ENCODE results near the gene PGPEP1. TPM values are rescaled to one million over a fixed set of nuclear protein-coding genes. Genes with fewer than 3 reads are reported as not detected.
A peak's percentile ranks its signal among the peaks of the same experiment; 100 is the strongest.

The PGPEP1 gene
- total and polyA plus RNA-seq, 5 donors from 2014 or later, result 6.7 to 39.4 (median 8.2) TPM

GRCh38 chr19:18385675-18386542, 45.5 kb downstream of the PGPEP1 start, which contains the start of gene GDF15:
Gene GDF15, plus strand, starts transcription at chr19:18386158. Its CDS starts 32 bp downstream, at chr19:18386190.
- Mint-ChIP-seq H3K9me3 (no peaks in the 10 kb centered on the region), H3K4me1 (peaks cover 0 to 14% (median 4%) of the 10 kb centered on the region in 4 donors), H3K27ac (peak within 1 kb of the TSS in 1 of 3 donors; percentile 32), H3K27me3 (peaks cover 65% of the 10 kb centered on the region), H3K4me3 (no peak within 1 kb of the TSS), H3K36me3 (no peaks in the 10 kb centered on the region)
- peak in 1 of 3 donors; percentile 16 for DNase-seq
- Histone ChIP-seq H3K36me3 (ENCODE audit: control insufficient read depth, insufficient read depth, low read length) (no peaks in the 10 kb centered on the region), H3K4me1 (ENCODE audit: control insufficient read depth, insufficient read depth, low read length, poor library complexity, severe bottlenecking) (peaks cover 11% of the 10 kb centered on the region), H3K9me3 (ENCODE audit: control insufficient read depth in 2 of 2, low read length in 2 of 2) (no peaks in the 10 kb centered on the region), H3K27ac (ENCODE audit: insufficient read depth, low read length, poor library complexity, severe bottlenecking) (no peak within 1 kb of the TSS), H3K27me3 (ENCODE audit: control insufficient read depth, insufficient read depth, low read length) (peaks cover 11% of the 10 kb centered on the region), H3K4me3 (ENCODE audit: low read depth, low read length) (no peak within 1 kb of the TSS)
- no peak for ATAC-seq (ENCODE audit: low read depth in 2 of 2)

- peaks cover 11% of the 10 kb centered on the region for H3K4me1 ChIP-seq (ENCODE audit: control insufficient read depth, insufficient read depth, low read length, poor library complexity, severe bottlenecking)
- DNase-seq (no peak), ATAC-seq (ENCODE audit: low read depth in 2 of 2) (no peak)
- H3K27ac Mint-ChIP-seq, result peak overlapping the region in 2 of 3 donors; percentile 9 to 58
- H3K9me3 Mint-ChIP-seq, result no peaks in the 10 kb centered on the region
- H3K36me3 ChIP-seq (ENCODE audit: control insufficient read depth, insufficient read depth, low read length), result no peaks in the 10 kb centered on the region
- no peak overlapping the region for H3K27ac ChIP-seq (ENCODE audit: insufficient read depth, low read length, poor library complexity, severe bottlenecking)
- no peak overlapping the region for H3K4me3 ChIP-seq (ENCODE audit: low read depth, low read length)
- peak overlapping the region in 1 of 4 donors; percentile 27 for H3K4me3 Mint-ChIP-seq
- H3K27me3 Mint-ChIP-seq, result peaks cover 69% of the 10 kb centered on the region
- H3K36me3 Mint-ChIP-seq, result no peaks in the 10 kb centered on the region
- no peaks in the 10 kb centered on the region for H3K9me3 ChIP-seq (ENCODE audit: control insufficient read depth in 2 of 2, low read length in 2 of 2)
- H3K27me3 ChIP-seq (ENCODE audit: control insufficient read depth, insufficient read depth, low read length), result peaks cover 11% of the 10 kb centered on the region
- peaks cover 0 to 14% (median 4%) of the 10 kb centered on the region in 4 donors for H3K4me1 Mint-ChIP-seq
Measured at GRCh38 chr19:18386543-18387271, 46.3 kb downstream of the PGPEP1 start.

DNA sequence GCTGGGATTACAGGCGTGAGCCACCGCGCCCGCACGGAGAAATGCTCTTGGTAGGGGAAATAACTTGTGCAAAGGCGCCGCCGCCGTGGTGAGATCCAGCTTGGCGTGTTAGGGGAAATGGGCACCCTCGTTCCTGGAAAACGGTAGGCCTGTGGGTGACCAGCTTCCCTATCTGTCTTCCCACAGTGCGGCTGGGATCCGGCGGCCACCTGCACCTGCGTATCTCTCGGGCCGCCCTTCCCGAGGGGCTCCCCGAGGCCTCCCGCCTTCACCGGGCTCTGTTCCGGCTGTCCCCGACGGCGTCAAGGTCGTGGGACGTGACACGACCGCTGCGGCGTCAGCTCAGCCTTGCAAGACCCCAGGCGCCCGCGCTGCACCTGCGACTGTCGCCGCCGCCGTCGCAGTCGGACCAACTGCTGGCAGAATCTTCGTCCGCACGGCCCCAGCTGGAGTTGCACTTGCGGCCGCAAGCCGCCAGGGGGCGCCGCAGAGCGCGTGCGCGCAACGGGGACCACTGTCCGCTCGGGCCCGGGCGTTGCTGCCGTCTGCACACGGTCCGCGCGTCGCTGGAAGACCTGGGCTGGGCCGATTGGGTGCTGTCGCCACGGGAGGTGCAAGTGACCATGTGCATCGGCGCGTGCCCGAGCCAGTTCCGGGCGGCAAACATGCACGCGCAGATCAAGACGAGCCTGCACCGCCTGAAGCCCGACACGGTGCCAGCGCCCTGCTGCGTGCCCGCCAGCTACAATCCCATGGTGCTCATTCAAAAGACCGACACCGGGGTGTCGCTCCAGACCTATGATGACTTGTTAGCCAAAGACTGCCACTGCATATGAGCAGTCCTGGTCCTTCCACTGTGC, 47.9 kb downstream of the PGPEP1 start:
- ATAC-seq (ENCODE audit: low read depth in 2 of 2) (peak; percentile 80 to 84), DNase-seq (peak; percentile 63 to 70 (median 67))
- Mint-ChIP-seq H3K36me3 (no peaks in the 10 kb centered on the region), H3K27ac (no peak overlapping the region), H3K9me3 (no peaks in the 10 kb centered on the region), H3K4me1 (peaks cover 0 to 14% (median 4%) of the 10 kb centered on the region in 4 donors), H3K27me3 (peaks cover 69% of the 10 kb centered on the region), H3K4me3 (peak overlapping the region in 3 of 4 donors; percentile 56 to 83 (median 78))
- Histone ChIP-seq H3K4me1 (ENCODE audit: control insufficient read depth, insufficient read depth, low read length, poor library complexity, severe bottlenecking) (peaks cover 11% of the 10 kb centered on the region), H3K27me3 (ENCODE audit: control insufficient read depth, insufficient read depth, low read length) (peaks cover 11% of the 10 kb centered on the region), H3K36me3 (ENCODE audit: control insufficient read depth, insufficient read depth, low read length) (no peaks in the 10 kb centered on the region), H3K9me3 (ENCODE audit: control insufficient read depth in 2 of 2, low read length in 2 of 2) (no peaks in the 10 kb centered on the region), H3K27ac (ENCODE audit: insufficient read depth, low read length, poor library complexity, severe bottlenecking) (no peak overlapping the region), H3K4me3 (ENCODE audit: low read depth, low read length) (no peak overlapping the region)

- Histone ChIP-seq H3K27ac (ENCODE audit: insufficient read depth, low read length, poor library complexity, severe bottlenecking) (no peak overlapping the region), H3K9me3 (ENCODE audit: control insufficient read depth in 2 of 2, low read length in 2 of 2) (no peaks in the 10 kb centered on the region), H3K36me3 (ENCODE audit: control insufficient read depth, insufficient read depth, low read length) (no peaks in the 10 kb centered on the region), H3K4me3 (ENCODE audit: low read depth, low read length) (no peak overlapping the region), H3K27me3 (ENCODE audit: control insufficient read depth, insufficient read depth, low read length) (peaks cover 11% of the 10 kb centered on the region), H3K4me1 (ENCODE audit: control insufficient read depth, insufficient read depth, low read length, poor library complexity, severe bottlenecking) (peaks cover 11% of the 10 kb centered on the region)
- Mint-ChIP-seq H3K27ac (no peak overlapping the region), H3K4me3 (peak overlapping the region in 3 of 4 donors; percentile 11 to 83 (median 56)), H3K27me3 (peaks cover 74% of the 10 kb centered on the region), H3K9me3 (no peaks in the 10 kb centered on the region), H3K36me3 (no peaks in the 10 kb centered on the region), H3K4me1 (peaks cover 0 to 14% (median 6%) of the 10 kb centered on the region in 4 donors)
- DNase-seq, result no peak
- ATAC-seq (ENCODE audit: low read depth in 2 of 2), result no peak
Measured at GRCh38 chr19:18388960-18389725, 48.7 kb downstream of the PGPEP1 start.

- peak overlapping the region in 3 of 4 donors; percentile 11 to 56 (median 42) for H3K4me3 Mint-ChIP-seq
- no peak overlapping the region for H3K4me3 ChIP-seq (ENCODE audit: low read depth, low read length)
- peaks cover 11% of the 10 kb centered on the region for H3K4me1 ChIP-seq (ENCODE audit: control insufficient read depth, insufficient read depth, low read length, poor library complexity, severe bottlenecking)
- peaks cover 0 to 14% (median 6%) of the 10 kb centered on the region in 4 donors for H3K4me1 Mint-ChIP-seq
- no peaks in the 10 kb centered on the region for H3K36me3 Mint-ChIP-seq
- peaks cover 74% of the 10 kb centered on the region for H3K27me3 Mint-ChIP-seq
- no peaks in the 10 kb centered on the region for H3K9me3 ChIP-seq (ENCODE audit: control insufficient read depth in 2 of 2, low read length in 2 of 2)
- no peak overlapping the region for H3K27ac ChIP-seq (ENCODE audit: insufficient read depth, low read length, poor library complexity, severe bottlenecking)
- peaks cover 11% of the 10 kb centered on the region for H3K27me3 ChIP-seq (ENCODE audit: control insufficient read depth, insufficient read depth, low read length)
- no peak for DNase-seq
- no peak for ATAC-seq (ENCODE audit: low read depth in 2 of 2)
- no peaks in the 10 kb centered on the region for H3K36me3 ChIP-seq (ENCODE audit: control insufficient read depth, insufficient read depth, low read length)
- no peak overlapping the region for H3K27ac Mint-ChIP-seq
- no peaks in the 10 kb centered on the region for H3K9me3 Mint-ChIP-seq
Measured at GRCh38 chr19:18389726-18390064, 49.3 kb downstream of the PGPEP1 start.

- peaks cover 10% of the 10 kb centered on the region for H3K27me3 ChIP-seq (ENCODE audit: control insufficient read depth, insufficient read depth, low read length)
- H3K36me3 Mint-ChIP-seq, result no peaks in the 10 kb centered on the region
- peaks cover 11% of the 10 kb centered on the region for H3K4me1 ChIP-seq (ENCODE audit: control insufficient read depth, insufficient read depth, low read length, poor library complexity, severe bottlenecking)
- H3K36me3 ChIP-seq (ENCODE audit: control insufficient read depth, insufficient read depth, low read length), result no peaks in the 10 kb centered on the region
- H3K9me3 Mint-ChIP-seq, result no peaks in the 10 kb centered on the region
- peaks cover 79% of the 10 kb centered on the region for H3K27me3 Mint-ChIP-seq
- H3K4me3 Mint-ChIP-seq, result peak overlapping the region in 3 of 4 donors; percentile 6 to 42 (median 15)
- no peak for ATAC-seq (ENCODE audit: low read depth in 2 of 2)
- DNase-seq, result no peak
- no peaks in the 10 kb centered on the region for H3K9me3 ChIP-seq (ENCODE audit: control insufficient read depth in 2 of 2, low read length in 2 of 2)
- no peak overlapping the region for H3K27ac ChIP-seq (ENCODE audit: insufficient read depth, low read length, poor library complexity, severe bottlenecking)
- no peak overlapping the region for H3K4me3 ChIP-seq (ENCODE audit: low read depth, low read length)
- H3K27ac Mint-ChIP-seq, result no peak overlapping the region
- peaks cover 0 to 14% (median 6%) of the 10 kb centered on the region in 4 donors for H3K4me1 Mint-ChIP-seq
Measured at GRCh38 chr19:18390065-18390907, 49.9 kb downstream of the PGPEP1 start.

Measured in CD4-positive, CD25-positive, alpha-beta regulatory T cell (primary cell).